ENCODE data around the gene PNLIPRP1. TPM values are rescaled to one million over a fixed set of nuclear protein-coding genes. Genes with fewer than 3 reads are reported as not detected.

The PNLIPRP1 gene
- total and polyA plus RNA-seq, 8 donors: 3,212 to 8,927 (median 4,675) TPM

DNA sequence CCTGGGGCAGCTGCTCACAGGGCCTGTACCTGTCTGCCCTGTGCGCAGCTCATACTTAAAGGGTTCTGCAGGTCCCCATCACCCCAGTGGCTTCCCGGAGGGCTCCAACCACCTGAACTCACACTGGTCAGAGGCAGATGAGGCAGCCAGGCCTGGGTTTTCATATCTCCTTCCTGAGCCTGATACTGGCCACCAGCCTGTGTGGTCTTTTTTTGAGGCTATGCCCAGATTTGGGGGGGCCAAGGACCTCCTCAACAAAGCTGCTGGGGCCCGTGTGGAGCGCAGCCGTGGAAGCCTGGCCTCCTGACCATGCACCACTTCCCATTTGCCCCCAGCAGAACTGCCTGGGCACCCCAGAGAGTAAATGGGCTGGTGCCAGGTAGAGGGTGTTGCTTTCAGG lies 55.7 kb downstream of the PNLIPRP1 start:
- FAIRE-seq (no peak), ATAC-seq (peak in 3 of 4 donors; percentile 3 to 6 (median 5)), DNase-seq (peak in 3 of 6 donors; percentile 58 to 77 (median 65))
- intact Hi-C loops (cut with DNase I): no loop called here
- TF ChIP-seq, protein P1, sequence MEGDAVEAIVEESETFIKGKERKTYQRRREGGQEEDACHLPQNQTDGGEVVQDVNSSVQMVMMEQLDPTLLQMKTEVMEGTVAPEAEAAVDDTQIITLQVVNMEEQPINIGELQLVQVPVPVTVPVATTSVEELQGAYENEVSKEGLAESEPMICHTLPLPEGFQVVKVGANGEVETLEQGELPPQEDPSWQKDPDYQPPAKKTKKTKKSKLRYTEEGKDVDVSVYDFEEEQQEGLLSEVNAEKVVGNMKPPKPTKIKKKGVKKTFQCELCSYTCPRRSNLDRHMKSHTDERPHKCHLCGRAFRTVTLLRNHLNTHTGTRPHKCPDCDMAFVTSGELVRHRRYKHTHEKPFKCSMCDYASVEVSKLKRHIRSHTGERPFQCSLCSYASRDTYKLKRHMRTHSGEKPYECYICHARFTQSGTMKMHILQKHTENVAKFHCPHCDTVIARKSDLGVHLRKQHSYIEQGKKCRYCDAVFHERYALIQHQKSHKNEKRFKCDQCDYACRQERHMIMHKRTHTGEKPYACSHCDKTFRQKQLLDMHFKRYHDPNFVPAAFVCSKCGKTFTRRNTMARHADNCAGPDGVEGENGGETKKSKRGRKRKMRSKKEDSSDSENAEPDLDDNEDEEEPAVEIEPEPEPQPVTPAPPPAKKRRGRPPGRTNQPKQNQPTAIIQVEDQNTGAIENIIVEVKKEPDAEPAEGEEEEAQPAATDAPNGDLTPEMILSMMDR (IDR thresholded peaks at IDR 0.05): no peak
- Histone ChIP-seq H3K27me3 (no peaks in the 10 kb centered on the region), H3K4me1 (peaks cover 6 to 27% (median 10%) of the 10 kb centered on the region in 3 donors), H3K9me3 (no peaks in the 10 kb centered on the region), H3K4me3 (no peak overlapping the region), H3K36me3 (peaks cover 0 to 47% (median 15%) of the 10 kb centered on the region in 3 donors), H3K27ac (peak overlapping the region in 2 of 4 donors; percentile 7 to 39)
- 45 to 56% methylated on average over 5 of the region's 5 CpGs for WGBS, 2 donors

DNA sequence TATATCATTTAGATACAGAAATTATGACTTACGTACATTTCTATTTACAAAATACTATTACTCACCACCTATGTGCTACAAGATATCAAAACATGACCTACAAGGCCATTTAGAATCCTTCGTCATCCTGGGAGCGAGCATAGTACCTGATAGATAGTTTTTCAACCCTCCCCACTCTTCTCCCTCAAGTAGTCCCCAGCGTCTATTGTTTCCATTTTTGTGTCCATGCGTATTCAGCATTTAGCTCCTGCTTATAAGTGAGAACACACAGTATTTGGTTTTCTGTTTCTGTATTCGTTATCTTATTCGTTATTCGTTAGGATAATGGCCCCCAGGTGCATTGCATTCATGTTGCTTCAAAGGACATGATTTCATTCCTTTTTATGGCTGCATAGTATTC lies 58.1 kb downstream of the PNLIPRP1 start:
- Histone ChIP-seq H3K36me3 (peaks cover 0 to 24% (median 7%) of the 10 kb centered on the region in 3 donors), H3K9me3 (no peaks in the 10 kb centered on the region), H3K4me1 (peaks cover 4 to 18% (median 6%) of the 10 kb centered on the region in 3 donors), H3K4me3 (peak overlapping the region in 1 of 4 donors; percentile 8), H3K27ac (peak overlapping the region in 2 of 4 donors; percentile 3 to 23), H3K27me3 (no peaks in the 10 kb centered on the region)
- TF ChIP-seq, protein P1 (IDR thresholded peaks at IDR 0.05): no peak
- intact Hi-C loops (cut with DNase I): no loop called here
- FAIRE-seq: no peak
- ATAC-seq: peak; percentile 14 to 42 (median 20)
- DNase-seq: no peak
- 40 to 43% methylated on average over 8 of the region's 8 CpGs for WGBS, 2 donors

DNA sequence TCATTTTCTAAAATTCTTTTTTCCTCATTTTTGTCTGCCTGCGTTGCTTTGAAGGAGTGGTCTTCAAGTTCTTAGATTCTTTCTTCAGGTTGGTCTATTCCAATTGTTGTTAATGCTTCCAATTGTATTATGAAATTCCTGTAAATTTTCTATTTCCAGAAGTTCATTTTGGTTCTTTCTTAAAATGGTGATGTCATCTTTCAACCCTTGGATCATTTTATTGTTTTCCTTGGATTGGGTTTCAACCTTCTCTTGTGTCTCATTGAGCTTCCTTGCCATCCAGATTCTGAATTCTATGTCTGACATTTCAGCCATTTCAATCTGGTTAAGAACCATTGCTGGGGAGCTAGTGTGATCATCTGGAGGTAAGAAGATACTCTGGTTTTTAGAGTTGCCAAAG lies 63.1 kb downstream of the PNLIPRP1 start:
- Histone ChIP-seq H3K4me1 (peaks cover 0 to 8% (median 4%) of the 10 kb centered on the region in 3 donors), H3K36me3 (peaks cover 0 to 2% (median 0%) of the 10 kb centered on the region in 3 donors), H3K9me3 (no peaks in the 10 kb centered on the region), H3K4me3 (no peak overlapping the region), H3K27me3 (no peaks in the 10 kb centered on the region), H3K27ac (peak overlapping the region in 2 of 4 donors; percentile 21 to 35)
- DNase-seq (no peak), FAIRE-seq (no peak), ATAC-seq (no peak)
- intact Hi-C loops (cut with DNase I): no loop called here
- WGBS, 2 donors: 59 to 60% methylated on average over 1 of the region's 1 CpG
- TF ChIP-seq, protein P1 (IDR thresholded peaks at IDR 0.05): no peak

DNA sequence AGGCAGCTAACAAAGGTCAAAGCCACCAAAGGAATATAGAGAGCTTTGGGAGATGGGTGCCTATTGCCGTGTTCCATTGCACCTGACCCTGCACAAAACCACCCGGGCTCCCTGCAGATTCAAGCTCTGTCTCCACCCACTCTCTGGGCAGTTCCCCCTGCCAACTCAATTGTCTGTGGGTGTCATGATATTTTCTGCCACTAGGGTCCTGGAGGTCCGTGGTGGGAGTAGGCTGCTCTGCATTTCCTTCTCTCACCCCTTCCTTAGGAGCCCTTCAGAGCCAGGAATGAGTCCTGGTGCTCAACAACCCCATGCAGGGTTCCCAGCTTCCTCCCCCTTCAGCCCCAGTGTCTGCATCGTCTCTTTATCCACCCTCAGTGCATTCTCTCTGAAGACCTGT lies 64.1 kb downstream of the PNLIPRP1 start:
- 17 to 26% methylated on average over 4 of the region's 4 CpGs for WGBS, 2 donors
- TF ChIP-seq, protein P1 (IDR thresholded peaks at IDR 0.05): peak in 2 of 4 donors; percentile 29 to 35
- intact Hi-C loops (cut with DNase I): no loop called here

DNA sequence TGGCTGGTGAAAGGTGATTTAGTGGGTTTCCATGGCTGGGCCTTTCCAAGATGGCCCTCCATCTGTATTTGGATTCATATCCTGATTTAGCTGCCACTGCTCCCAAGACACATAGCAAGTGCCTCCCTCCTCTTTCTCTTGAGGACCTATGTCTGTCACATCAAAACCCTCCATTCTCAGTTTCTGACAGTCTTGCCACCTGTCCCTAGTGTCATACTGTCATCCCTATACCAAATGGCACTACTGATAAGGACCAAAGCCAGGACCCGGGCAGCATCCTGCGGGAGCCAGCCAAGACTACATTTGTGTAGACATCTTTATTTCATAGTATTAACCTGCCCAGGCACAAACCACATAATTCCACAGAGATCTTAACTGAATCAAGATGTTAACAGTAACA lies 64.8 kb downstream of the PNLIPRP1 start:
- peaks cover 0 to 8% (median 4%) of the 10 kb centered on the region in 3 donors for H3K4me1 ChIP-seq
- WGBS, 2 donors: 37 to 47% methylated on average over 2 of the region's 2 CpGs
- H3K36me3 ChIP-seq: peaks cover 0 to 2% (median 0%) of the 10 kb centered on the region in 3 donors
- H3K27me3 ChIP-seq: no peaks in the 10 kb centered on the region
- intact Hi-C loops (cut with DNase I): no loop called here
- no peak overlapping the region for H3K4me3 ChIP-seq
- H3K9me3 ChIP-seq: no peaks in the 10 kb centered on the region
- ATAC-seq (no peak), DNase-seq (peak in 2 of 6 donors; percentile 29 to 31), FAIRE-seq (no peak)
- peak overlapping the region in 1 of 4 donors; percentile 8 for H3K27ac ChIP-seq
- TF ChIP-seq, protein P1 (IDR thresholded peaks at IDR 0.05): no peak

More for the DNA sequence above, 64.1 kb downstream of the PNLIPRP1 start:
- FAIRE-seq: no peak
- no peak overlapping the region for H3K27ac ChIP-seq
- no peak overlapping the region for H3K4me3 ChIP-seq
- peak in 3 of 6 donors; percentile 42 to 56 (median 43) for DNase-seq
- peak in 3 of 4 donors; percentile 1 to 8 (median 3) for ATAC-seq
- peaks cover 0 to 2% (median 0%) of the 10 kb centered on the region in 3 donors for H3K36me3 ChIP-seq
- peaks cover 0 to 8% (median 4%) of the 10 kb centered on the region in 3 donors for H3K4me1 ChIP-seq
- no peaks in the 10 kb centered on the region for H3K9me3 ChIP-seq
- H3K27me3 ChIP-seq: no peaks in the 10 kb centered on the region
